Nucleus accumbens (tissue), 56 donors: ENCODE measurements around the gene CFTR.

Experiments used
- DNase-seq, 56 donors: peaks; one replicate each; lab custom pipeline; 2025; lab: John Stamatoyannopoulos, UW

CFTR gene

DNA sequence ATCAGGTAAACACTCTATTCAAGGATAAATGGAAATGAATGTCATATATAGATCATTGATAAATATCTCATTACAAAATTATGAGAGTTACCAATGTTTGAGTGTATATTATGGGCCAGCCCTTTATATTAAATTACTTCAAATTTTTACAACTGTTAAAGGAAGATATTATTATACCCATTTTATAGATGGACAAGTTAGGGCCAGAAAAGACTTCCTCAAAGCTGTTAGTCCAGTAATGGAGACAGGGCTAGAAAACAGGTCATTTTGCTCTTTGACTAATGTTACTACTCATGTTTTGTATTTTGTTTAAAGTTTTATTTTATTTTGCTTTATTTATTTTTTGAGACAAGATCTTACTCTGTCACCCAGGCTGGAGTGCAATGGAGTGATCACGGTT, 101.6 kb downstream of the CFTR start:
- no peak for DNase-seq

DNA sequence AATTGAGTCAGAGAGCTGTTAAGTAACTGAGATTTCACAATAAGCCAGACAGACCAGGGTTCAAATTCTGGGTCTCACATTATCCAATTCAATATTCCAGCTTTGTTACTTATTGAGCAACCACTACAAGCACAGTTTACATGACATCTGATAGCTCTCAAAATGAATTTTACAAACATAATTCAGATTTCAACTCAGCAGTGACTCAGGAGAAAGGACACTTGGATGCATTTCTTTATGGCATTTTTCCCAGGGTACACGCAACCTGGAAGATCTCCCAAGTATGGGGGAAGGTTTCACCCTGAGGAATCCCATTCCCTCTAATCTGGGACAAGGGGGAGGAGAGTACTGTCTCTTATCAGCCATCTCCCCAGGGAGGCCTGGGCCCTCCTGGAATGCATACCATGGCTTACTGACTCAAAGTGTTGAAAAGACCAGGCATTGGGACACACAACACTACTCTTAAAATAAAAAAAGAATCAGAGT, 102.4 kb downstream of the CFTR start:
- no peak for DNase-seq

DNA sequence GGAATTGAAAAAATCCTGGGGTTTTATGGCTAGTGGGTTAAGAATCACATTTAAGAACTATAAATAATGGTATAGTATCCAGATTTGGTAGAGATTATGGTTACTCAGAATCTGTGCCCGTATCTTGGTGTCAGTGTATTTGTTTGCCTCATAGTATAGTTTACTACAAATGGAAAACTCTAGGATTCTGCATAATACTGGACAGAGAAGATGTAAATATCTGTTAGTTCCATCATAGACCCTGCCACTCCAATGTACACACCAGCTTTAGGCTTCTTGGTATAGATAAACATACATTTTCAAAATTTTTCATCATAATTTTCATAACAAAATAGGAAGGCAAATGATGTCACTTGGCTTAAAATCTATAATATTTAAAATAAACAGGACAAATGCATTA, 108.1 kb downstream of the CFTR start:
- DNase-seq = no peak

DNA sequence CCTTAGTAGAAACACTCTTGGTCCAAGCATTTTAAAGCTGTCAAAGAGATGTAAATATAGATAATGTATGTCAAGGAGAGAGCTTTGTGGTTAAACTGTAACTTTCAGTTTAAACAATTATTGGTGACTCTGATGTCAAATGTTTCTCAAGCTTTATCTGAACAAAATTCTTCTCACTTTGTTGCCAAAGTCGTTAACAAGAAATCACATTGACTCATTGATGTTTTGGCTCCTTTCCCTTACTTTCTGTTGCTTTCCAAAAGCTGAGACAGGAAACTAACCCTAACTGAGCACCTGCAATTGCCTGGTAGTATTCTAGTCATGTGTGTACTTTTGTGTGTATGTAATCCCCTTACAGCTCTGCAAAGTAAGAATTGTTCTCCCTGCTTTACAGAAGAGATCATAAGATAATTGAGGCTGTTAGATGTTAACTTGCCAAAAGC, 108.5 kb downstream of the CFTR start:
- no peak for DNase-seq

DNA sequence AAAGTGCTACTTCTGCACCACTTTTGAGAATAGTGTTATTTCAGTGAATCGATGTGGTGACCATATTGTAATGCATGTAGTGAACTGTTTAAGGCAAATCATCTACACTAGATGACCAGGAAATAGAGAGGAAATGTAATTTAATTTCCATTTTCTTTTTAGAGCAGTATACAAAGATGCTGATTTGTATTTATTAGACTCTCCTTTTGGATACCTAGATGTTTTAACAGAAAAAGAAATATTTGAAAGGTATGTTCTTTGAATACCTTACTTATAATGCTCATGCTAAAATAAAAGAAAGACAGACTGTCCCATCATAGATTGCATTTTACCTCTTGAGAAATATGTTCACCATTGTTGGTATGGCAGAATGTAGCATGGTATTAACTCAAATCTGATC, 110.4 kb downstream of the CFTR start:
- DNase-seq = no peak

DNA sequence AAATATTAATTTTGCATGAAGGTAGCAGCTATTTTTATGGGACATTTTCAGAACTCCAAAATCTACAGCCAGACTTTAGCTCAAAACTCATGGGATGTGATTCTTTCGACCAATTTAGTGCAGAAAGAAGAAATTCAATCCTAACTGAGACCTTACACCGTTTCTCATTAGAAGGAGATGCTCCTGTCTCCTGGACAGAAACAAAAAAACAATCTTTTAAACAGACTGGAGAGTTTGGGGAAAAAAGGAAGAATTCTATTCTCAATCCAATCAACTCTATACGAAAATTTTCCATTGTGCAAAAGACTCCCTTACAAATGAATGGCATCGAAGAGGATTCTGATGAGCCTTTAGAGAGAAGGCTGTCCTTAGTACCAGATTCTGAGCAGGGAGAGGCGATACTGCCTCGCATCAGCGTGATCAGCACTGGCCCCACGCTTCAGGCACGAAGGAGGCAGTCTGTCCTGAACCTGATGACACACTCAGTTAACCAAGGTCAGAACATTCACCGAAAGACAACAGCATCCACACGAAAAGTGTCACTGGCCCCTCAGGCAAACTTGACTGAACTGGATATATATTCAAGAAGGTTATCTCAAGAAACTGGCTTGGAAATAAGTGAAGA, 112.3 kb downstream of the CFTR start:
- DNase-seq = no peak

DNA sequence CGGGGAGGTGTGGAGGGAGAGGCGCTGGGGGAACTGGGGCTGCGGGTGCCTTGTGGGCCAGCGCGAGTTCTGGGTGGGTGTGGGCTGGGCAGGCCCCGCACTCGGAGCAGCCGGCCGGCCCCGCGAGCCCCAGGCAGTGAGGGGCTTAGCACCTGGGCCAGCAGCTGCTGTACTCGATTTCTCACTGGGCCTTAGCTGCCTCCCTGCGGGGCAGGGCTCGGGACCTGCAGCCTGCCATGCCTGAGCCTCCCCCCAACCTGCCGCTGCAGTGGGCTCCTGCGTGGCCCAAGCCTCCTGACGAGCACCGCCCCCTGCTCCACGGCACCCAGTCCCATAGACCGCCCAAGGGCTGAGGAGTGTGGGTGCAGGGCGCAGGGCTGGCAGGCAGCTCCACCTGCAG, 116.3 kb downstream of the CFTR start:
- DNase-seq = no peak

DNA sequence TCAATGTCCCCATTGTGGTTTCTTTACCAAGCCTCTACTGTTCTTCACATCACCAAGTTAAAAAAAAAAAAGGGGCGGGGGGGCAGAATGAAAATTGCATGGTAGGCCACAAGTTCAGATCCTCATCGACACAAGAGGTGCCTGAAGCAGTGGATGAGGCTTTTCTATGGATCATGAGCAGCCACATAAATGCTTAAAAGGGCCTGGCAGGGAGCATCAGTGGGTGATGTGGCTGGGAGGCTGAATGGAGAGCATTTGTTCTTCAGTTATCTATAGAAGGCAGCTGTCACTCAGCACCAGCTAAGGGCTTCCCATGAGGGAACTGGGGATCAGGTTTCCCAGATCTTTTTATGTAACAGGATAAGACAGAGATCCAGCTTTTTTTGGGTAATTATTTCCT, 117.9 kb downstream of the CFTR start:
- no peak for DNase-seq

DNA sequence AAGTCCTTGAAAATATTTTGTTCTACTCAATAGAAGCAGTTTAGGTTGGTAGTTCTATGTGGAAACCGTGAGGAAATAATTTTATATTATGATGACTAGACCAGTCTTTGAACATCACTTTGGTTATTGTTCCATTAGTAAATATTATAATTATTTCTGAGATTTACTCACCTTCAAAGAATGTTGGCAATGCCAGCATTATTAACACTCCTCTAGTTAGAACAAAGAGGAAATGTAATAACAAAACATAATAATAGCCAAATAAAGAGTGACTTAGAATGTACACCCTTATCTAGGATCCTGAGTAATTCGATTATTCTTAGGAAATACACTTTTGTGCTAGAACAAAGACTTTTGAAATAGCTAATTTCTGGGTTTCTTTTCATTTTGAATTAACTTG, 121.1 kb downstream of the CFTR start:
- DNase-seq = no peak

DNA sequence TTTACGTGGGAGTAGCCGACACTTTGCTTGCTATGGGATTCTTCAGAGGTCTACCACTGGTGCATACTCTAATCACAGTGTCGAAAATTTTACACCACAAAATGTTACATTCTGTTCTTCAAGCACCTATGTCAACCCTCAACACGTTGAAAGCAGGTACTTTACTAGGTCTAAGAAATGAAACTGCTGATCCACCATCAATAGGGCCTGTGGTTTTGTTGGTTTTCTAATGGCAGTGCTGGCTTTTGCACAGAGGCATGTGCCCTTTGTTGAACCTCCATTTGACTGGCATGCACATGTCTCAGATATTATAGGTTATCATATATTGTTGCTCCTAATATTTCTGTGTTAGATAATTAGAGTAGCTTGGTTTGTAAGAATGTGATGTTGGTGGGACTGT, 123.8 kb downstream of the CFTR start:
- no peak for DNase-seq

DNA sequence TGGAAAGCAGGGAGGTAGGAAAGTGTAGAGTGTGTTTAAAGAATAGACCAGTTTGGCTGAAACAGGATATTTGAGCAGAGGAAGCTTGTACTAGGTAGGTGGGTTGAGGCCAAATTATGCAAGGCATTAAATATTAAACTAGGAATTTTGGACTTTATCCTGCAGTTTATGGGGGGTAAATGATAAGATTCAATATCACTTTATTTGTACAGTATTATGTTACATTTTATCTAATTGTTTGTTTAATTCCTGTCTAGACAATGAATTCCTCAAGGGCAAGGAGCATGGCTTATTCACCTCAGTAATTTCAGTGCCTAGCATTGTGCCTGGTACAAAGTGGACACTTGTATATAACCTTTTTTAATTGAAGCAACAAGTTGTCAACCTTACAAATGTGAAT, 125.9 kb downstream of the CFTR start:
- no peak for DNase-seq

DNA sequence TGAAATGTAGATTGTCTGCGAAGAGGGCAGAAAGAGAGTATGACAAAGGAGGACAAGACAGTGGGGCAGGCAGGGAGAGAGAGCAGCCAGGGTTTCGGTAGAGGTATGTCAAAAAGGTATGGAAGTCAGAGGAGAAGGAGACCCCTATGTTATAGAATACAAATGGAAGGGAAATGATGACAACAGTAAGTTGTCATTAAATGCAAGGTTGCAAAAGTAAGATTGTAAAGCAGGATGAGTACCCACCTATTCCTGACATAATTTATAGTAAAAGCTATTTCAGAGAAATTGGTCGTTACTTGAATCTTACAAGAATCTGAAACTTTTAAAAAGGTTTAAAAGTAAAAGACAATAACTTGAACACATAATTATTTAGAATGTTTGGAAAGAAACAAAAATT, 126.3 kb downstream of the CFTR start:
- no peak for DNase-seq

DNA sequence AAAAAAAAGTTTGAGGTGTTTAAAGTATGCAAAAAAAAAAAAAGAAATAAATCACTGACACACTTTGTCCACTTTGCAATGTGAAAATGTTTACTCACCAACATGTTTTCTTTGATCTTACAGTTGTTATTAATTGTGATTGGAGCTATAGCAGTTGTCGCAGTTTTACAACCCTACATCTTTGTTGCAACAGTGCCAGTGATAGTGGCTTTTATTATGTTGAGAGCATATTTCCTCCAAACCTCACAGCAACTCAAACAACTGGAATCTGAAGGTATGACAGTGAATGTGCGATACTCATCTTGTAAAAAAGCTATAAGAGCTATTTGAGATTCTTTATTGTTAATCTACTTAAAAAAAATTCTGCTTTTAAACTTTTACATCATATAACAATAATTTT, 130.6 kb downstream of the CFTR start:
- no peak for DNase-seq

DNA sequence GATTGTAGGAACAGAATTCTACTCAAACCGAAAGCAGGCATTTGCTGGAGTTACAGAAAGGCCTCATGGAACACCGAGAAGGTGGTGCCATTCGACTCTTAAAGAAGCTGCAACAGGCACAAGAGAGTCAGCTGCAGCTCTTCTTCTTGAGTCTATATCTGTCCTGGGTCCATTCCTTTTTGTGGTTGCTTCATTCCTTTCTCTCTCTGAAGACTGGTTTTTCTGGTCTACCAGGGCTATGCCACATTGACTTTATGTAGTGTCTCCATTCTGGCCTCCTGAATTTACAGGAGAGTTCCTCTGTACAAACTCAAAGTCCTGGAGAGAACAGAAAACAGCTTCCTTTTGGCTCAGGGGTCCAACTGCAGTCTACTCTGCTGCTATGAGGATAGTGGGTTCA, 132.8 kb downstream of the CFTR start:
- DNase-seq = no peak

DNA sequence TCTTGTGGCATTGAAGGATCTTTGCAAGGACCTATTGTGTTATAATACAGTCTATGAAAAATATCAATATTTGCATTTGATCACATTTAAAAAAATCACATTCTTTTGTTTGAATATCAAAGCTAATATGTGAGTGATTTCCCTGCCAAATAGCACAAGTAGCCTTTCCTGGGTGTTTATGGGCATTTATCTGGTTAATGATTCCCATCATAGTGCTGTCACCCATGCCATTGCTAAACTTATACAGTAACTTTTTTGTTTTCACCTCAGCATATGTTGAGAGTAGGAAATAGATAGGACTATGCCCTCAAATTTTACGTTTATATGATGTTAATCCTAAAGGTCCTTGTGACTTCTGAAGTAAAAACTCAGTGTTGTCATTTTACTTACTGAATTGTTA, 136.9 kb downstream of the CFTR start:
- DNase-seq = no peak

DNA sequence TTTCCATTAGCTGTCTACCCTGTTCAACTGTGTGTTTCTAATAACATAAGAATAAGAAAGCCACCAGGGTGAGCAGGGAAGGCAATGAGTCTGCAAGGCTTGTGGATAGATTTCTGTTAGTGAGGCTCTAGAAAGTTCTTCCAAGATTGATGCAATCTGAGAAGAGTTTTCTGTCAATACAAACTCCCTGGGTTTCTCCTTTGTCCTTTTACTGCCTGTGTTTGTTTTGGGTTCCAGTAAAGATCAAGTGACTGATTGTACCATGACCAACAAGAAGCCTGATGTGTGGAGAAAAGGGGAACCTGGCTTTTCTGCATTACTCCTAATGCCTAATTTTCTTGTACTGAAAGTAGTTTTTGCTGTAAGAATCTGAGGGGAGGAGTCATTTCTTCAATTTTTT, 139.9 kb downstream of the CFTR start:
- DNase-seq = no peak

DNA sequence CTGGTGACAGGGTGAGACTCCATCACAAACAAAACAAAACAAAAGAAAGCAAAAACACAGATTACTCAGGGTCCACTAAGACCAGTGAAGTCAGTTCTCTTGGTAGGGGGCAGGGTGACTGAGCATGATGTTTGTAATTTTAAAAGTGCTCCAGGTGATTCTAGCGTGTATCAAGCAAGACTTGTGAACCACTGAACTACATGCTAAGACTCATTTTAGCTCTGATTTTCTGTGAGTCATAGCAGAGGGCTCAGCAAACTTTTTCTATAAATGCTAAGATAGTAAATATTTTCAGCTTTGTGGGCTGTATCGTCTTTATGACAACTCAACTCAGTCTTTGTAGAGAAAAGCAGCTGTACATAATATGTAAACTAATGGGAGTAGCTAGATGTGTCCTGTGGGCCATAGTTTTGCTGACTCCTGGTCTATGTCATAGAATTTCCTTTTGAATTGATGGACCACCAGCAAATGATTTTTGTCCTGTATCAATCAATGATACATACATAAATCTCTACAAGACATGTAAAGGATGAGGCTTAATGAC, 141.3 kb downstream of the CFTR start:
- DNase-seq = no peak

DNA sequence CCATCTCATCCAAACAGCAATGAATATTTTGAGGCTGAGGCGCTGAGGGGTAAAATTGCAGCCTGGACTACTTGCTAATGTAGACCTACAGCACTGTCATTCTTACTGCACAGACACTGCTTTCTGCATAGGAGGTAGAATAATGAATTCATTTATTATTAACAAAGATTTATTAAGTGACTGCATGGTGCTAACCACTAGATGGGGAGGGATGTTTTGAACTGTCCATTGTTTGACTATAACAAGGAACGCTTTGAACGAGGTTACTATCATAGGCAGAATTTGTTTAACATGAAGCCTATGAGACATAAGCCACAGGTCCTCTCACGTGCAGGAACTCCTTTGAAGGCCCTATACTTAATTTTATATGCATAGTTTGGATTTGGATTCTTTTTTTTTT, 143.8 kb downstream of the CFTR start:
- DNase-seq = no peak

DNA sequence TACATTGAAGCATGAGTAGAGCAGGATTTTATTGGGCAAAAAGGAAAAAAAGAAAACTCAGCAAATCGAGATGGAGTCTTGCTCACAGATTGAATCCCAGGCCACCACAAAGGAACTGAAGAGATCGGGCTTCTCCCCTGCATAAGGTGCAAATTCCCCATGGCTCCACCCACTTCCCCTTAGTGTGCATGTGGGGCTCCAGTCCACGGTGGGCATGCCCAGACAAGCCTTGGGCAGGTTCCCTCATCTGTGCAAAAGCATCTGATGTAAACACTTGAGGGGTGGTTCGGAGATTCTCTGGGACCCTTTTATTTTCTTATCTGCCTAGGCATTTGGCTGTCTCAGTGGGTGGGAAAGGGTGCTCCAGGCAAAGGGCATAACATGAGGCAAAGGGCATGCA, 150.7 kb downstream of the CFTR start:
- DNase-seq = no peak

DNA sequence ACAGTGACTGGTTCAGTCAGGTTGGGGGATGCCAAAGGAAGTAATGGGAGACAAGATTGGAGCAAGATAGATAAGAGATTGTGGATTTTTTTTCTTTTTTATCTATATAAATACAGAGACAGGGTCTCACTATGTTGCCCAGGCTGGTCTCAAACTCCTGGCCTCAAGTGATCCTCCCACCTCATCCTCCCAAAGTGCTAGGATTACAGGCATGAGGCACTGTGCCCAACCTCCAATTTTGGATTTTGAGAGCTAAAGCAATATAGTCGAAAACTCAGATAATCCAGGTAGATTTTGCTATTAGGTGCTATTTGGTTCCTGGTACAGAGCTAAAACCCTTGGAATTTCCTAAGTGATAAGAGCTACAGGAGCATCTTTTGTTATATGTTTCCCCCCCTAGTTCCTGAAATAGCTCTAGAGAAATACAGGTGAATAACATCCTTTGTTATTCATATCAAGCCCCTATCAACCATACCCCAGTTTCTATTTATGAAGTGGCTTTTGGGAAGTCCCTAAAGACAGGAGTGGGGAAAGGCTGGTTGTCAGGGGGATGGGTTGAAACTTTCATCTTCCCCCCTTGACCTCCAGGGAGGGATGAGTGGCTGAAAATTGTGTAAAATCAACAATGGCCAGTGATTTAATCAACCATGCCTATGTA, 151.2 kb downstream of the CFTR start:
- no peak for DNase-seq

DNA sequence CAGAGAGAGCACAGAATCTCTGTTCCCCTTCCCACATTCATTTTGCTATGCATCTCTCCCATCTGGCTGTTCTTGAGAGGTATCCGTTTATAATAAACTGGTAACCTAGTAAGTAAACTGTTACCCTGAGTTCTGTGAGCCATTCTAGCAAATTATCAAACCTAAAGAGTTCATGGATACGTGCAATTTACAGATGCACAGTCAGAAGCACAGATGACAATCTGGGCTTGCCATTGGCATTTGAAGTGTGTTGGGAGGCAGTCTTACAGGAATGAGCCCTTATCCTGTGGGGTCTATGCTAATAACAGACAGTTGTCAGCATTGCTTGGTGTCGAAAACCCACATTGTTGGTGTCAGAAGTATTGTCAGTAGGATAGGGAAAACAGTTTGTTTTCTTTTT, 151.8 kb downstream of the CFTR start:
- DNase-seq = no peak

DNA sequence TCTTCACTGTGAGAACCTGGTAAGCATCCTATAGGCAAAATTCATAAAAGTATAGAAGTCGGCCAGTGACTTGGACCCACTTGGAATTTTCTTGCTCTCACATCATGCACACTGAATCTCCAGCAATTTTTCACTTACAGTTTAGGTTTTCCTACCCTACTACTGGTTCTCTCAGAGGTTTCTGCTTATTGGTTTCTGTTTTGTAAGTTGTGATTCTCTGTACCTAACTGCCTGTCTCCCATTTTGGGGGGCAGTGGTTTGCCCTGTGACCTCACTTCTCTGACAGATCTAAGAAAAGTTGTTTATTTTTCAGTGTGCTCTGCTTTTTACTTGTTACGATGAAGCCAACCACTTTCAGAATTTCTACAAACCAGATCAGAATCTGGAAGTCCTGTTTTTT, 158.1 kb downstream of the CFTR start:
- no peak for DNase-seq
